Measurements from ENCODE around the gene KRTAP10-2.
"Not testable (repeated sequence)": the region's sequence is repeated elsewhere in the genome, so short reads cannot be mapped to it uniquely, and the experiment has no call there.

The KRTAP10-2 gene

DNA sequence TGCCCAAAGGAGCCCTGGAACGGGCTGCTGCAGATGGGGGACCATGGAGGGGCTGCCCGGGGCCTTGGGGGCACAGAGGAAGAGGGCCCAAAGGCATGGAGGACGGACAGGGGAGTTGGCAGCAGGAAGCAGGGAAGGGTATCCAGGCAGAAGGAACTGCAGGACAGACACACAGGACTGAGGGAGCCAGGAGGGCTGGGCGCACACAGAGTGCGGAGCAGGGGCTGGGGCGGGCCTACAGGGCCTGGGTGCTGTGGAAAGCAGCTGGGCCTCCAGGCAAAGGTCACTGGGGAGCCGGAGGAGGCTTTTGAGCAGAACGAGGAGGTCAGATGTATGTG, 39.4 kb downstream of the KRTAP10-2 start:
- no peak for DNase-seq

DNA sequence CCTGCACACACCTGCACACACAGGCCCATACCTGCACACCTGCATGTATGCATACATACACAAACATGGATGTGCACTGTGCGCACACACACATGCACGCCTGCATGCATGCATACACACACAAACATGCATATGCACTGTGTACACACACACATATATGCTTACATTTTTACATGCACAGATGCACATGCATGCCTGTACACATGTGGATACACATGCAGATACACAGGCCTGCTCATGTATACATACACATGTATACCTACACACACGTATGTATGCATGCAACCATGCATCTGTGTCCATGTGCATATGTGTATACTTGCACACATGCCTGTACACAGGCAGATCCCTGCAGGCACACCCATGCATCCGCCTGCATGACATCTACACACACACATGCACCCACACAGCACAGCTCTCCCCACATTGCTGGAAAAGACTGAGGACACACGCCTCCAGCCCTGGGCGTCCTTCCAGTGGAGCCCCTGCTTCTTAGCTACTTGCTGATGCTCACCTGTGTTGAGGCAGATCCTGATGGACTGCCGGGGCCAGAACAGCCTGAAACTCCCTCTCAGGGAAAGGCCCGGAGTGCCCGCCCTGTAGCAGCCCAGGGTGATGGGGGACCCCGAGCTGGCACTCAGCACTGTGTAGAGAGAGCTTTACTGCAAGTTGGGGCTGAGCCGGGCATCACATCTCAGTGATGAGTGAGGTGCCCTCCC, 39.9 kb downstream of the KRTAP10-2 start:
- DNase-seq, result no peak

DNA sequence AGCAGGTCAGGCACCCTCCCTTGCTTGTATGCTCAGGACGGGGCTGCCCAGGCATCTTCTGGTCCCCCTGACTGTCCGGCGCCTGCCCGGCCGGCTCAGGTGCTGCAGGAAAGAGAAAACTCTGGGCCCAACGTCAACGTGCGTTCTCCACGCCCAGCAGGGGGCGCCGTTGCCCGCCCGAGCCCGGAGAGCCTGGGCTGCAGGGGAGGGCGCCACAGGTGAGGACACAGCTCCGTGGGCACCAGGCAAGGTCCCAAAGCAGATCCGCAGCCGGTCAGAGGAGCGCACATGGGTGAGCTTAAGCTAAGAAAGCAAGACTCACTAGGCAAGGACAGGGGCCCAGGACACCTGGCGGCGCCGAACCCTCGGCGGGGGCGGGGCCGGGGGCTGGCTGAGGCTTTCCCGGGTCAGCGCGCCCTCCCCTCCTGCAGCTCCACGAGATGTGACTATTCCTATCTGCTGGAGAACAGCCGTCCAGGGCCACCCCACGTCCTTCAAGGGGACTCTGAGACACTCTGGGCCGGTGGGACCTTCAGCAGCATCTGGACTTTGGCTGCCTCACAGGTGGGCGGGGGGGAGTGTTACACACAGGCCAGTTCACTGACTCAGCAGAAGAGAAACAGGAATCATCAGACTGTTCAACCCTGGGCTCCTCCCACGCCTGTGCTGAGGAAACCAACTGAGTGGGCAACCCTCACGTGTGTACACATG, 40.6 kb downstream of the KRTAP10-2 start:
- DNase-seq, result peak; percentile 14

DNA sequence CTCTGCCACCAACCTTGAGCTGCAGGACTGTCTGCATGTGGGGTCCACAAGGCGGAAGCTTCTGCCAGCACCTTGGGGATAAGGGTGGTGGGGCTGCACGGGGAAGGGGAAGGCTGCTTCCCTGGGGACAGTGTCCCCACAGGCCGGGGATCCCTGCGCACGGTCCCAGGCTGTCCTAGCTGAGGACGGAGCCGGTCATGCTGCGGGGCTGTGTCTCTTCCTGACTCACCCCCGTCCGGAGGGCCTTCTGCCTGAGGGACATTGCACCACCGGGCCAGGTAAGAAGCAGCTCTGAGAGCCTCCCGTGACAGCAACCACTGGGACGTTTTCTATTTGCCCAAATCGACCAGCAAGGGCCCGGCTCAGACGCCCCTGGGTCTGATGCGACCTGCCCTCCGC, 41.2 kb downstream of the KRTAP10-2 start:
- no peak for DNase-seq

DNA sequence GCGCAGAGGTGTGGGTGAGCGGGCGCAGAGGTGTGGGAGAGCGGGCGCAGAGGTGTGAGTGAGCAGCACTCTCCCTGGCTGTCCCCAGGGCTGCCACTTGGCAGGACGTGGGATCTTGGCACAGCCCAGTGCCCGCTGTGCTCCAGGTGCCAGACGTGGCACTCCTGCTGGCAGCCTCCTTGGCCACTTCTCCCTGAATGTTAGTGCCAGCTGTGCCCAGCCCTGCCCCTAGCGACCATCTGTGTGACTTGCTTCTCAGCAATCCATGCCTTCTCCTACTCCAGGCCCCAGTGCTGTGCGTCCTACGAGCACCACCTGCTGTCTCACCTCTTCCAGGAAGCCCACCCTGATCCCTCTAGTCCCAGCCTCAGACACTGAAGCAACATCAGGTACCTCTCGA, 41.8 kb downstream of the KRTAP10-2 start:
- DNase-seq, result peak; percentile 13

DNA sequence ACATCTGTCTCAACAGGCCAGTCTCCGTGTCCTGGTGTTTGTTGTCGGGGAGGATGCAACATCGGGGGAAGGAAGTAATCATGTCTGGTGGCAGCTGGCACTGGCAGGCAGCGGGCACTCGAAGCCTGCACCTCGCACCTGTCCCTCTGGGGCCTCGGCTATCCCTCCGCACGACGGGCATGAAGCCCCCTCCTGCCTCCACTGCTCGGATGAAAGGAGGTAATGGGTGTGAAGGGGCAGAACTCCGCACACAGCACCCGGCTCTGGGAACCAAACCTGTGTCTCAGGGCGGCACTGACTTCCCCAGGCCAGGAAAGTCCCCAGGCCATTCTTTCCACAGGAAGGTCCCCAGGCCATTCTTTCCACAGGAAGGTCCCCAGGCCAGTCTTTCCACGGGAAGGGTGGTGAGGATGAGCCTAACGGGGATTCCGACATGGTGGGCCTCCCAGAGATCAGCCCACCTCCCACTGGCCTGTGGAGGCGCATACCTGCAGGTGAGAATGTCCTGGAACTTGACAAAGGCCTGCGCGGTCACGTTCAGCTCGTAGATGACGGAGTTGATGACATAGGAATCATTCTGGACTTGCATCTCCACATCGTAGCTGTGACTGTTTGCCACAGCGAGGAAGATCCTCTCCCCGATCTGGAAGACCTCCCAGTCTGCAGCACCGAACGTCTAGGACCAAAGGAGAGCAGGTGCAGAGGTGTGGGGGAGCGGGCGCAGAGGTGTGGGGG, 42.4 kb downstream of the KRTAP10-2 start:
- DNase-seq, result no peak

DNA sequence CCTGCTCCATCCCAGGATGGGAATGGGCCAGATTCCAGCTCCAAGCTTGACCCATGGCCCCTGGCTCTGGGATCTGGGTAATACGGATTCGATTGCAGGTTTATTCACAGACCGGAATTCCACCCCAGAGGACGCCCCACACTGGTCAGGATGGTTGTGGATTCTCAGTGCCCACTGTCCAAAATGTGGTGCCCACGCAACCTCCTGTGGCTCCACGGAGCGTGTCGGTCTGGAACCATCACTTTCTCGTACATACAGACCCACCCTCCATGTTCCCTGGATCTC, 42.9 kb downstream of the KRTAP10-2 start:
- no peak for DNase-seq

DNA sequence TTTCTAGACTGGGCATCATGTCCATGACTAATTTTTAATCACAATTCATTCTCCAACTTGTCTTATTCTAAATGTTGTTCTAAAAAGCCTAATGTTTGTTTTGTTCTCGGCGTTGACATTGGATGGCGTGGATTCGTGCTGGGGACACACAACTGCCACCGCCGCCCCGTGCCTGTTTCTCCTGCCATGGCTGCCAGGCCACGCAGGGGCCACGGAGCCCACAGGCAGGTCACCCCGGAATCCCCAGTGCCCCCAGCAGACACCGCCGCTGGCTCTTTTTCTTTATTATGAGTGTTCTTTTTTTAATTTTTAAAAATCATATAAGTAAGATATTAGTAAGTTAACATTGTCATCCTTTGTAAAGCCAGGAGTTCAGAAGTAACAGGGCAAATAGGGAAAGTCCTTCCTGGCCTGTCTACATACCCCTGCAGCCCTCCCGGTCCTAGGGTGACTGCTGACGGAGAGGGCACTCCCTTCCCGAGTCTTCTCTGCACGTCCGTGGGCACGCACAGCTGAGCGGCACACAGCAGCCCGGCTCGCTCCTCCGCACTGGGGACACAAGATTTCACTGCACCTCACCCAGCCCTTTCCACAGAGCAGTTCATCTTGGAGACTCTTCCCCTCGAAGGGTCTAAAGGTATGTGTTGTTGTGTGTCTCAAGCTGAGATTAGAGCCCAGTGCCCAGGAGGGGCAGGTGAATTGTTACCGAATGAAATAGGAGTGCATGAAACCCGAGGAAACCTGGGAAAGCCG, 43.5 kb downstream of the KRTAP10-2 start:
- DNase-seq, result no peak

DNA sequence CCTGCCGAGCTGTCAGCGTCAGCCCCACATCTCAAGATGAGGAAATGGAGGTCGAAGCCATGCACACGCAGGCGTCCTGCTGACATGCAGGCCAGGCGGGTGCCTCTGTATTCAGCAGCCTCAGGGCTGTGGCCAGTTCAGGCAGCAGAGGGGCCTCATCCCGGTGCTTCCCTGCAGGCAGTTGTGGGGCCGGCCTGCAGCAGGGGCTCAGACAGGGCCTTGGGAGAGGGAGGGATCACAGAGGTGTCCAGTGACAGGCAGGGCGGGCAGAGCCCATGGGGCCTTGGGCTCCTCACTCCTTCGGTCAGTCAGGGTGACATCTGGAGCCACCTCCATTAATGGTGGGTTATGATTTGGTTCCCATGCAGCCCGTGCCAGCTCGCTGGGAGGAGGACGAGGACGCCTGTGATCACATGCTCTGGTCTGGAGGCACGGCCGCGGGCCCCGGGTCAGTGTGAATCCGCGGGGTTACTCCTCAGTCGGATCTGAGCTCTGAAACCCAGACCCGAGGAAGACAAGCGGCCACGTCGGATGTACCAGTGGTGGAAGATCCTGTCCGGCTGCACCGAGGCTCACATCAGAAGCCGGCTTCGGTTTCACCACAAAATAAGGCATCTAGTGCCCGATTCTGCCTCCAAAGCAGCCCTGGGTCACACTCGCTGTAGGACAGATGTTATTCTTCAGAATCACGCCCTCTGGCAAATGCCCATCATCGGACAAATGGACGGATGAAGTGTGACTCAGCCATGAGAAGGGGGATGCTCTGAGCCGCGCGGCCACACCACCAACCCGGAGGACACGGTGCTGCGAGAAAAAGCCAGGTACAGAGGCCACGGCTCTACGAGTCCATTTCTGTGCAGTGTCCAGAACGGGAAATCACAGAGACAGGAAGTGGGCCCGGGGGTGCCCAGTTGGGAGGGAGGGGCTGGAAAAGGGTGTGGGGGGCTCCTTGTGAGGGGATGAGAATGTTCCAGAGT, 44.7 kb downstream of the KRTAP10-2 start:
- no peak for DNase-seq

DNA sequence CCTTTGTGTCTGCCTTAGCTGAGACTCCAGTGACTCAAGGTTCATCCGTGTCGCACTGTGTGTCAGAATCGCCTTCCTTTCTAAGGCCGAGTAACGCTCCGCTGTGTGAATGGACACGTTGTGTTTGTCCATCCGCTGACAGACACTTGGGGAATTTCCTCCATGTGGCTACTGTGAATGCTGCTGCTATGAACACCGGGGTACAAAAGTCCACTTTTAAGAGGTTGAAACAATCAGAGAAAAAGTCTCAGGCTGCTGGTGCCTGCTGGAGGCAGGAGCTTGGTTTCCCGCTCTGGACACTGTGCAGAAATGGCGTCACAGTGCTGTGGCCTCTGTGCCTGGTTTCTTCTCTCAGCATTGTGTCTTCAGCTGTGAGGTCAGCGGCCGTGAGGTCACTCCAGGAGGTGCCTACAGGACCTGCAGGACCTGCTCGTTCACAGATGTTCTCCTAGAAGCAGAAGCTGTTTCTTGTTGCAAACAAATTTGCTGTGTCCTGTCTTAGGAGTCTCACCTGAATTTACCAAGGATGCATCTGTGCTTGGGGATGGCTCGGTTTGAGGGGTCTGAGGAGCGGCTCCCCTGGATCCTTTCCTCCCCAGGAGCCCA, 45.5 kb downstream of the KRTAP10-2 start:
- no peak for DNase-seq

DNA sequence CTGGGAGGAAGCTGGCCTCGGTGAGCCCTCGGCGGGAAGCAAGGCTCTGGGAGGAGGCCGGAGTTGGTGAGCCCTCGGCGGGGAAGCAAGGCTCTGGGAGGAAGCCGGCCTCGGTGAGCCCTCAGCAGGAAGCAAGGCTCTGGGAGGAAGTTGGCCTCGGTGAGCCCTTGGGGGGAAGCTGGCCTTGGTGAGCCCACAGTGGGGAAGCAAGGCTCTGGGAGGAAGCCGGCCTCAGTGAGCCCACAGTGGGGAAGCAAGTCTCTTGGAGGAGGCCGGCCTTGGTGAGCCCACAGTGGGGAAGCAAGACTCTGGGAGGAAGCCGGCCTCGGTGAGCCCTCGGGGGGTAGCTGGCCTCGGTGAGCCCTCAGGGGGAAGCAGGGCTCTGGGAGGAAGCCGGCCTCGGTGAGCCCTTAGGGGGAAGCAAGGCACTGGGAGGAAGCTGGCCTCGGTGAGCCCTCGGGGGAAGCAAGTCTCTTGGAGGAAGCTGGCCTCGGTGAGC, 47.4 kb downstream of the KRTAP10-2 start:
- no peak for DNase-seq

DNA sequence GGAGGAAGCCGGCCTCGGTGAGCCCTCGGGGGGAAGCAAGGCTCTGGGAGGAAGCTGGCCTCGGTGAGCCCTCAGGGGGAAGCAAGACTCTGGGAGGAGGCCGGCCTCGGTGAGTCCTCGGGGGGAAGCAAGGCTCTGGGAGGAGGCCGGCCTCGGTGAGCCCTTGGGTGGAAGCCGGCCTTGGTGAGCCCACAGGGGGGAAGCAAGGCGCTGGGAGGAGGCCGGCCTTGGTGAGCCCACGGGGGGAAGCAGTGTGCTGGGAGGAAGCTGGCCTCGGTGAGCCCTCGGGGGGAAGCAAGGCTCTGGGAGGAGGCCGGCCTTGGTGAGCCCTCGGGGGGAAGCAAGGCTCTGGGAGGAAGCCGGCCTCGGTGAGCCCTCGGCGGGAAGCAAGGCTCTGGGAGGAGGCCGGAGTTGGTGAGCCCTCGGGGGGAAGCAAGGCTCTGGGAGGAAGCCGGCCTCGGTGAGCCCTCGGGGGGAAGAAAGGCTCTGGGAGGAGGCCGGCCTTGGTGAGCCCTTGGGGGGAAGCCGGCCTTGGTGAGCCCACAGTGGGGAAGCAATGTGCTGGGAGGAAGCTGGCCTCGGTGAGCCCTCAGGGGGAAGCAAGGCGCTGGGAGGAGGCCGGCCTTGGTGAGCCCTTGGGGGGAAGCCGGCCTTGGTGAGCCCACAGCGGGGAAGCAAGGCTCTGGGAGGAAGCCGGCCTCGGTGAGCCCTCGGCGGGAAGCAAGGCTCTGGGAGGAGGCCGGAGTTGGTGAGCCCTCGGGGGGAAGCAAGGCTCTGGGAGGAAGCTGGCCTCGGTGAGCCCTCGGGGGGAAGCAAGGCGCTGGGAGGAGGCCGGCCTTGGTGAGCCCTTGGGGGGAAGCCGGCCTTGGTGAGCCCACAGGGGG, 48.1 kb downstream of the KRTAP10-2 start:
- not testable (repeated sequence) for DNase-seq

DNA sequence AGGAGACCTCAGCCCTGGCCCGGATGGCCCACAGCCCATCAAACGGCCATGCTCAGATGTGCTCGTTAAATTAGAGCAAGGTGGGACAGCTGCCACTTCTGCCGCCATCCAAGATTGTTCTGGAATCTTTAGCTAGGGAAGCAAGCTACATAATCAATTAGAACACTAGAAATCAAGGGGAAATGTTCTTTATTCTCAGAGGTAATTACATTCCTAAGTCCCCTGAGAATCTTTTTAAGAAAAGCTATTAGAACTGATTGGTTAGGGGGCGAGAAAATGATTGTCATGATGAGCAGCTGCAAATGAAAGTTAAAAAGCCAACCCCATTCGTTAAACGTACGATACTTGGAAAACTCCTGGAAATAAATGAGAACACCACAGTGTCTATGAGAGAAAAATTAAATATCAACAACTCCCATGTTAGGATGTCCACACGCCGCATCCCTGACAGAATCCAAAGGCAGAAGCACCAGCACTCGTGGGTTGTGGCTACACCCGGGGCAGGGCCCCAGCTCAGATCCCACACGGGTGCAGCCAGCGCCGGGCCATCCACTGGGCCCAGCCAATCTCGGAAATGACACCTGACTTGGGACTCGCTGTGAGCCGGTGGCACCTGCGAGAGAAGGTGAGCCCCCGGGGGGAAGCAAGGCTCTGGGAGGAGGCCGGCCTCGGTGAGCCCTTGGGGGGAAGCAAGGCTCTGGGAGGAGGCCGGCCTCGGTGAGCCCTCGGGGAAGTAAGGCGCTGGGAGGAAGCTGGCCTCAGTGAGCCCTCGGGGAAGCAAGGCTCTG, 48.9 kb downstream of the KRTAP10-2 start:
- DNase-seq, result no peak
